GM23248 (cell line): Measurements from ENCODE around the gene CDX1. TPM values are rescaled to one million over a fixed set of nuclear protein-coding genes. Genes with fewer than 3 reads are reported as not detected.
A peak's percentile ranks its signal among the peaks of the same experiment; 100 is the strongest.

Experiments
- DNase-seq: peaks from one replicate; pipeline ENCODE4 v3.0.0-alpha.2; 2015
- H2AFZ ChIP-seq: fragments of 200-600 bp; sonication (generic); 2 replicates; pipeline ENCODE4 v1.6.1; 2016; ENCODE audit warnings: antibody characterized with exemption
- H3F3A ChIP-seq: fragments of 200-600 bp; sonication (generic); 2 replicates; pipeline ENCODE4 v1.6.1; 2016; ENCODE audit warnings: mild to moderate bottlenecking, antibody characterized with exemption, mixed run types; ENCODE audit not compliant: insufficient read depth
- H3K27ac ChIP-seq: fragments of 200-600 bp; sonication (generic); 2 replicates; pipeline ENCODE4 v1.5.1; 2016; ENCODE audit warnings: mild to moderate bottlenecking
- H3K27me3 ChIP-seq: fragments of 200-600 bp; sonication (generic); replicated peaks from 2 replicates; pipeline ENCODE4 v1.6.1; 2016; ENCODE audit warnings: mild to moderate bottlenecking; ENCODE audit not compliant: insufficient read depth
- H3K36me3 ChIP-seq: fragments of 200-600 bp; sonication (generic); 2 replicates; pipeline ENCODE4 v1.6.1; 2016; ENCODE audit warnings: low read depth, mild to moderate bottlenecking
- H3K4me1 ChIP-seq: fragments of 200-600 bp; sonication (generic); 2 replicates; pipeline ENCODE4 v1.6.1; 2016; ENCODE audit warnings: mild to moderate bottlenecking; ENCODE audit not compliant: insufficient read depth
- H3K4me2 ChIP-seq: fragments of 200-600 bp; sonication (generic); one replicate; pipeline ENCODE4 v1.6.1; 2016; ENCODE audit warnings: mild to moderate bottlenecking; ENCODE audit not compliant: unreplicated experiment
- H3K4me3 ChIP-seq: fragments of 200-600 bp; sonication (generic); 2 replicates; pipeline ENCODE4 v1.5.1; 2016; ENCODE audit warnings: mild to moderate bottlenecking
- H3K79me2 ChIP-seq: fragments of 200-600 bp; sonication (generic); 2 replicates; pipeline ENCODE4 v1.6.1; 2016; ENCODE audit warnings: mild to moderate bottlenecking; ENCODE audit not compliant: insufficient read depth
- H3K9ac ChIP-seq: fragments of 200-600 bp; sonication (generic); 2 replicates; pipeline ENCODE4 v1.6.1; 2016; ENCODE audit warnings: mild to moderate bottlenecking
- H3K9me2 ChIP-seq: fragments of 200-600 bp; sonication (generic); 2 replicates; pipeline ENCODE4 v1.6.1; 2016; ENCODE audit warnings: mixed run types, mild to moderate bottlenecking, moderate library complexity; ENCODE audit not compliant: insufficient read depth
- H3K9me3 ChIP-seq: fragments of 200-600 bp; sonication (generic); one replicate; pipeline ENCODE4 v1.6.1; 2017; ENCODE audit warnings: low read depth
- H4K20me1 ChIP-seq: fragments of 200-600 bp; sonication (generic); 2 replicates; pipeline ENCODE4 v1.6.0; 2016; ENCODE audit not compliant: insufficient read depth
- EZH2 ChIP-seq: fragments of 200-600 bp; sonication (generic); IDR thresholded peaks from 2 replicates; pipeline ENCODE4 v1.6.1; 2018; ENCODE audit warnings: antibody characterized with exemption, mild to moderate bottlenecking; ENCODE audit not compliant: insufficient read depth, poor library complexity, severe bottlenecking
- EZH2phosphoT487 ChIP-seq: fragments of 200-600 bp; sonication (generic); IDR thresholded peaks from 2 replicates; pipeline ENCODE4 v1.6.1; 2018; ENCODE audit warnings: antibody characterized with exemption, moderate library complexity, mild to moderate bottlenecking, low read depth; ENCODE audit not compliant: insufficient read depth
- WGBS, 2 experiments: methylation state at CpG; one replicate each; pipeline ENCODE4 v1.1.6; 2015 to 2017; ENCODE audit warnings: low lambda C conversion rate in 2 of 2, low coverage in 1 of 2; ENCODE audit errors: missing lambda C conversion rate in 2 of 2; 5-methylcytosine and 5-hydroxymethylcytosine counted together
- in situ Hi-C: fragments of 300-500 bp; cut with MboI; formaldehyde crosslinking; loops from 2 replicates; pipeline ENCODE4 v1.15.0; 2020
- polyA plus RNA-seq: library from polyadenylated mRNA; unstranded; fragments of >200 nt; fragmentation: Nextera tagmentation; extraction: Ambion mirVana; gene quantifications from 2 replicates; pipeline ENCODE4 v1.2.1, GENCODE V29; 2016
- total RNA-seq: library from RNA; depleted of rRNA; stranded (reverse); fragments of >200 nt; shearing (Covaris generic); gene quantifications from 2 replicates; pipeline ENCODE4 v1.2.3, GENCODE V29; 2014

The CDX1 gene
- total and polyA plus RNA-seq, 2 experiments from 2014 or later: not detected

DNA sequence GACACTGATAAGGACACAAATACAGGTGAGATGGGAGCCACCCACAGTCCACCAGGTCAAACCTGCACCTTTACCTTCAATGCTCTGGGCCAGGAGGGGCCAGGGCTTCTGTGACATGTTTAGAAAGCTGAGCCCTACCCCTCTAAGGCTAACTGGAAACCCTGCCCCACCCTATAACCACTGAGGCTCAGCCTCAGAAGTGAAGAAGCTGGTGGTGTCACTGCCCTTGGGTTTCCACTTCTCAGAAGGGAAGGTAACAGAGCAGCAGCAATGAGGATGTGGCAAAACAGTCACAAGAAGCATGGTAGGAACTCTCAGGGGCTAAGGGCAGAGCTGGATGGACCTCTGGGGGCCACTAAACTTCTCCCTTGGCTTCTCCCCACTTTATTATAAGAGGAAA is 17.0 kb upstream of the CDX1 start:
- no peak for DNase-seq
- no peaks in the 10 kb centered on the region for H3K9me2 ChIP-seq
- in situ Hi-C loops: no loop called here
- H3K4me1 ChIP-seq: peaks cover 72% of the 10 kb centered on the region
- peaks cover 68% of the 10 kb centered on the region for H3F3A ChIP-seq
- no peak overlapping the region for H3K4me3 ChIP-seq
- H4K20me1 ChIP-seq: peaks cover 3% of the 10 kb centered on the region; the same call in 1 of the 2 replicates
- peak overlapping the region; percentile 76 for H3K27ac ChIP-seq
- H3K9ac ChIP-seq: peak overlapping the region; percentile 60
- 0 out of 2 replicates have a peak, but pooled peaks cover 5% of the 10 kb centered on the region for H3K36me3 ChIP-seq
- no peaks in the 10 kb centered on the region for H3K27me3 ChIP-seq
- no peak overlapping the region for H2AFZ ChIP-seq
- peaks cover 98% of the 10 kb centered on the region for H3K79me2 ChIP-seq
- TF ChIP-seq EZH2 (no peak), EZH2phosphoT487 (no peak)
- no peaks in the 10 kb centered on the region for H3K9me3 ChIP-seq
- H3K4me2 ChIP-seq: no peak overlapping the region

DNA sequence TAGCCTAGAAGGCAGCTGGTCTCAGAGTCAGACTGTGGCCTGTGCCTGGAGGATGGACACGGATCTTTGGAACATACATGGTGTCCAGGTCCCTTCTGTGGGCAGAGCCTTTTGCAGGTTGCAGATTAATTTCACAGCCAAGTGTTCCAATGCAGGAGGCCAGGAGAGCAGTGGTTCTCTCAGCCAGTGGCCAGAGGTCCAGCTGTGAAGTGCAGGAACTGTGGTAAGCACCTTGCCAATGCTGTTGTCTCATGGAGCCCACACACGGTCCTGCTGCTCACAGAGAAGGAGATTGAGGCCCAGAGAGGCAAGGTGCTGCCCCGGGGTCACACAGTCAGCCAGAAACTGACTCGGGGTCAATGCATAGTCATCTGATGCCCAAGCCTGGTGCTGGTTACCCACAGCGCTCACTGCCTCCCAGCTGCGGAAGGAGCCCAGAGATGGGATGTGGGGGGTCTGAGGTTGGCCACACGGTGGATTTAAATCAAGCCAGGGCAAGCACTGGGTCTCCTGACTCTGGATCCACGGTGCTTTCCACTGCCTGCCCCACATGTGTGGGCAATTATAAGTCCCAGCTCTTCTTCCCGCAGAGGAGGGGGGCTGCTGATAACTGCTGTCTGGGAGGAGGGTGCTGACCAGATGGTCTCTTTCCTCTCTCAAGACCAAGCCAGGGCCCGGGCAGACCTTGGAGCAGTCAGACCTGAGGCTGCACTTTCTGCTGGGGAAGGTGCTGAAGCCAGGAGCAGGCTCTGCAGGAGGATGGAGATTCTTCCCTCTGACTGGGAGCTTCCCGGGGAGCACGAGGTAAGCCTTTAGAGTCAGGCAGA is 13.7 kb upstream of the CDX1 start:
- no peak for TF ChIP-seq EZH2
- no peak for TF ChIP-seq EZH2phosphoT487
- H4K20me1 ChIP-seq: peaks cover 3% of the 10 kb centered on the region; the same call in 1 of the 2 replicates
- in situ Hi-C loops: no loop called here
- peak overlapping the region; percentile 90 for H3K9ac ChIP-seq
- H3K4me2 ChIP-seq: peak overlapping the region; percentile 99
- no peaks in the 10 kb centered on the region for H3K9me3 ChIP-seq
- no peaks in the 10 kb centered on the region for H3K27me3 ChIP-seq
- peak; percentile 58 for DNase-seq
- H3K4me3 ChIP-seq: peak overlapping the region; percentile 96
- H2AFZ ChIP-seq: no peak overlapping the region
- H3K4me1 ChIP-seq: peaks cover 61% of the 10 kb centered on the region
- H3K36me3 ChIP-seq: 0 out of 2 replicates have a peak, but pooled peaks cover 5% of the 10 kb centered on the region
- no peaks in the 10 kb centered on the region for H3K9me2 ChIP-seq
- WGBS, 2 experiments: 12 to 16% methylated on average over 12 of the region's 12 CpGs
- H3F3A ChIP-seq: peaks cover 62% of the 10 kb centered on the region
- H3K79me2 ChIP-seq: peaks cover 76% of the 10 kb centered on the region
- H3K27ac ChIP-seq: peak overlapping the region; percentile 25; the same call in 1 of the 2 replicates

DNA sequence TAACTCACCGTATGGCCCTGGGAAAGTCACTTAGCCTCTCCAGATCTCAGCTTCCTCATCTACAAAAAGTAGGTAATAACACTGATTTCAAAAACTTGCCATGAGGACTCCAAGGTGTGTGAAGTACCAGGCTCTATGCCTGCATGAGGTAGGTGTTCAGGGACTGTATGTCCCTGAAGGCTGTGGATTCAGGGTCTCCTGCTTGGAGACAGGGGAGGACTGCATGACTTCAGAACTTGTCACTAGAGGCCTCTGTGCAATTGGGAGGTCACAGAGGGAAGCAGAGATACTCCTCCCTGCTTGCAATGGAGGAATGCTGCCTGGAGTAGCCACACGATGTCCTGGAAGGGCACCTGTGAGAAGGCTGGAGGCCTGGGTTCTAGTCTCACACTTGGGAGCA is 13.1 kb upstream of the CDX1 start:
- in situ Hi-C loops: no loop called here
- peak overlapping the region; percentile 99 for H3K4me2 ChIP-seq
- 7 to 10% methylated on average over 2 of the region's 2 CpGs for WGBS, 2 experiments
- H3F3A ChIP-seq: peaks cover 61% of the 10 kb centered on the region
- H3K9me2 ChIP-seq: no peaks in the 10 kb centered on the region
- TF ChIP-seq EZH2 (no peak), EZH2phosphoT487 (no peak)
- no peaks in the 10 kb centered on the region for H3K36me3 ChIP-seq
- peak overlapping the region; percentile 76 for H3K27ac ChIP-seq
- H3K9me3 ChIP-seq: no peaks in the 10 kb centered on the region
- DNase-seq: no peak
- peaks cover 70% of the 10 kb centered on the region for H3K79me2 ChIP-seq
- H3K4me3 ChIP-seq: peak overlapping the region; percentile 96
- peaks cover 61% of the 10 kb centered on the region for H3K4me1 ChIP-seq
- no peak overlapping the region for H2AFZ ChIP-seq
- H4K20me1 ChIP-seq: peaks cover 3% of the 10 kb centered on the region; the same call in 1 of the 2 replicates
- H3K9ac ChIP-seq: peak overlapping the region; percentile 90
- no peaks in the 10 kb centered on the region for H3K27me3 ChIP-seq

- Histone ChIP-seq H3F3A (peaks cover 61% of the 10 kb centered on the region), H3K27me3 (no peaks in the 10 kb centered on the region), H3K9me3 (no peaks in the 10 kb centered on the region), H3K36me3 (no peaks in the 10 kb centered on the region), H3K4me1 (peaks cover 61% of the 10 kb centered on the region), H4K20me1 (peaks cover 3% of the 10 kb centered on the region; the same call in 1 of the 2 replicates), H3K9ac (peak overlapping the region; percentile 90), H3K9me2 (no peaks in the 10 kb centered on the region), H3K4me2 (peak overlapping the region; percentile 99), H3K27ac (peak overlapping the region; percentile 76), H3K4me3 (peak overlapping the region; percentile 96), H2AFZ (no peak overlapping the region), H3K79me2 (peaks cover 64% of the 10 kb centered on the region)
- 8 to 9% methylated on average over 9 of the region's 9 CpGs for WGBS, 2 experiments
- in situ Hi-C loops: no loop called here
- DNase-seq: peak; percentile 91
- TF ChIP-seq EZH2 (no peak), EZH2phosphoT487 (no peak)
Observed at GRCh38 chr5:150153957-150154617, 12.5 kb upstream of the CDX1 start.
